Stomach smooth muscle (tissue), 2 donors: ENCODE results near the gene CDH2.

Experiments used
- H3K27ac ChIP-seq: one replicate; pipeline ENCODE4 v1.7.0; 2013; ENCODE audit warnings: mild to moderate bottlenecking, low read length, inconsistent platforms
- H3K27me3 ChIP-seq, 2 donors: one replicate each; pipeline ENCODE4 v1.7.0; 2013; ENCODE audit warnings: low read length in 2 of 2; ENCODE audit not compliant: insufficient read depth in 2 of 2, control insufficient read depth in 1 of 2
- H3K36me3 ChIP-seq, 2 donors: one replicate each; pipeline ENCODE4 v1.7.0; 2013; ENCODE audit warnings: low read length in 2 of 2; ENCODE audit not compliant: control insufficient read depth in 2 of 2, insufficient read depth in 2 of 2
- H3K4me1 ChIP-seq: one replicate; pipeline ENCODE4 v1.7.0; 2013; ENCODE audit warnings: low read length; ENCODE audit not compliant: control insufficient read depth, insufficient read depth
- H3K4me3 ChIP-seq, 2 donors: one replicate each; pipeline ENCODE4 v1.7.0; 2013; ENCODE audit warnings: low read length in 2 of 2
- H3K9ac ChIP-seq, 2 donors: one replicate each; pipeline ENCODE4 v1.7.0; 2013; ENCODE audit warnings: low read length in 2 of 2, mild to moderate bottlenecking in 1 of 2
- H3K9me3 ChIP-seq, 2 donors: one replicate each; pipeline ENCODE4 v1.7.0; 2013; ENCODE audit warnings: low read length in 2 of 2; ENCODE audit not compliant: control insufficient read depth in 2 of 2
- donor health status: healthy.
- donor health status: Pancreatic carcinoma.

Gene CDH2

GRCh38 chr18:28183418-28184078 lies 6.6 kb upstream of the CDH2 start:
- H3K27ac ChIP-seq: no peak overlapping the region
- H3K9ac ChIP-seq: no peak overlapping the region
- H3K27me3 ChIP-seq: peaks cover 0 to 2% of the 10 kb centered on the region in 2 donors
- no peaks in the 10 kb centered on the region for H3K36me3 ChIP-seq
- no peaks in the 10 kb centered on the region for H3K9me3 ChIP-seq
- no peaks in the 10 kb centered on the region for H3K4me1 ChIP-seq
- H3K4me3 ChIP-seq: no peak overlapping the region

- H3K9ac ChIP-seq: no peak overlapping the region
- no peaks in the 10 kb centered on the region for H3K36me3 ChIP-seq
- H3K9me3 ChIP-seq: no peaks in the 10 kb centered on the region
- H3K27me3 ChIP-seq: peaks cover 0 to 2% of the 10 kb centered on the region in 2 donors
- peaks cover 6% of the 10 kb centered on the region for H3K4me1 ChIP-seq
- H3K27ac ChIP-seq: no peak overlapping the region
- no peak overlapping the region for H3K4me3 ChIP-seq
These were observed 4.7 kb upstream of the CDH2 start for GRCh38 chr18:28181616-28182015.

- Histone ChIP-seq H3K4me3 (no peak overlapping the region), H3K36me3 (no peaks in the 10 kb centered on the region), H3K27me3 (peaks cover 14 to 29% of the 10 kb centered on the region in 2 donors), H3K27ac (no peak overlapping the region), H3K4me1 (peaks cover 17% of the 10 kb centered on the region), H3K9me3 (no peaks in the 10 kb centered on the region), H3K9ac (no peak overlapping the region)
These were observed 1.8 kb upstream of the CDH2 start for GRCh38 chr18:28178720-28179119.

GRCh38 chr18:28177828-28178635 lies 1.1 kb upstream of the CDH2 start:
- H3K36me3 ChIP-seq: no peaks in the 10 kb centered on the region
- no peak overlapping the region for H3K27ac ChIP-seq
- peaks cover 17% of the 10 kb centered on the region for H3K4me1 ChIP-seq
- H3K9me3 ChIP-seq: no peaks in the 10 kb centered on the region
- peaks cover 18 to 35% of the 10 kb centered on the region in 2 donors for H3K27me3 ChIP-seq
- H3K4me3 ChIP-seq: peak overlapping the region; percentile 27 to 69
- no peak overlapping the region for H3K9ac ChIP-seq

- Histone ChIP-seq H3K27me3 (peaks cover 22 to 45% of the 10 kb centered on the region in 2 donors), H3K9me3 (no peaks in the 10 kb centered on the region), H3K4me3 (peak overlapping the region in 1 of 2 donors; percentile 64), H3K36me3 (no peaks in the 10 kb centered on the region), H3K27ac (no peak overlapping the region), H3K4me1 (peaks cover 17% of the 10 kb centered on the region), H3K9ac (no peak overlapping the region)
These were observed 307 bp downstream of the CDH2 start for GRCh38 chr18:28176698-28176947.

- peak overlapping the region in 1 of 2 donors; percentile 64 for H3K4me3 ChIP-seq
- H3K36me3 ChIP-seq: no peaks in the 10 kb centered on the region
- H3K9me3 ChIP-seq: no peaks in the 10 kb centered on the region
- peaks cover 17% of the 10 kb centered on the region for H3K4me1 ChIP-seq
- no peak overlapping the region for H3K9ac ChIP-seq
- no peak overlapping the region for H3K27ac ChIP-seq
- peaks cover 24 to 45% of the 10 kb centered on the region in 2 donors for H3K27me3 ChIP-seq
These were observed 816 bp downstream of the CDH2 start for GRCh38 chr18:28175930-28176697.

- Histone ChIP-seq H3K27me3 (peaks cover 24 to 48% of the 10 kb centered on the region in 2 donors), H3K9ac (no peak overlapping the region), H3K4me3 (peak overlapping the region in 1 of 2 donors; percentile 64), H3K27ac (no peak overlapping the region), H3K9me3 (no peaks in the 10 kb centered on the region), H3K36me3 (no peaks in the 10 kb centered on the region), H3K4me1 (peaks cover 17% of the 10 kb centered on the region)
These were observed 1.6 kb downstream of the CDH2 start for GRCh38 chr18:28175150-28175929.

- Histone ChIP-seq H3K27ac (no peak overlapping the region), H3K9me3 (no peaks in the 10 kb centered on the region), H3K36me3 (no peaks in the 10 kb centered on the region), H3K4me1 (peaks cover 17% of the 10 kb centered on the region), H3K4me3 (no peak overlapping the region), H3K27me3 (peaks cover 24 to 51% of the 10 kb centered on the region in 2 donors), H3K9ac (no peak overlapping the region)
These were observed 2.6 kb downstream of the CDH2 start for GRCh38 chr18:28174181-28174905.

- H3K9me3 ChIP-seq: no peaks in the 10 kb centered on the region
- H3K36me3 ChIP-seq: no peaks in the 10 kb centered on the region
- no peak overlapping the region for H3K9ac ChIP-seq
- no peak overlapping the region for H3K27ac ChIP-seq
- H3K4me3 ChIP-seq: no peak overlapping the region
- peaks cover 11% of the 10 kb centered on the region for H3K4me1 ChIP-seq
- peaks cover 24 to 51% of the 10 kb centered on the region in 2 donors for H3K27me3 ChIP-seq
These were observed 5.1 kb downstream of the CDH2 start for GRCh38 chr18:28171837-28172236.

- Histone ChIP-seq H3K27ac (no peak overlapping the region), H3K4me1 (no peaks in the 10 kb centered on the region), H3K9ac (no peak overlapping the region), H3K9me3 (no peaks in the 10 kb centered on the region), H3K27me3 (peaks cover 10 to 24% of the 10 kb centered on the region in 2 donors), H3K4me3 (no peak overlapping the region), H3K36me3 (no peaks in the 10 kb centered on the region)
These were observed 8.2 kb downstream of the CDH2 start for GRCh38 chr18:28168725-28169124.
